Omental fat pad (tissue), 4 donors: ENCODE results near the gene ALDOB. TPM values are rescaled to one million over a fixed set of nuclear protein-coding genes. Genes with fewer than 3 reads are reported as not detected.

Experiments
- ATAC-seq: fragments of 150-250 bp; one replicate; pipeline ENCODE4 v1.9.1; 2016; ENCODE audit warnings: mild to moderate bottlenecking, moderate library complexity; ENCODE audit not compliant: low FRiP score
- DNase-seq: peaks from one replicate; pipeline ENCODE4 v3.0.0-alpha.2; 2019; ENCODE audit warnings: low spot score
- total RNA-seq, 4 donors: library from RNA; depleted of rRNA; stranded (reverse); fragments of >200 nt; gene quantifications; one replicate each; pipeline ENCODE4 v1.1.0, GENCODE V29; 2016
- TF ChIP-seq, protein P1 (sequence below), 3 donors: fragments of 450-650 bp; IDR thresholded peaks; one replicate each; pipeline ENCODE4 v1.5.1; 2016 to 2017; ENCODE audit warnings: antibody characterized with exemption in 3 of 3, mild to moderate bottlenecking in 3 of 3, moderate library complexity in 2 of 3

Gene ALDOB
- total RNA-seq, 4 donors from 2014 or later = 0.38 TPM; not detected in 3

DNA sequence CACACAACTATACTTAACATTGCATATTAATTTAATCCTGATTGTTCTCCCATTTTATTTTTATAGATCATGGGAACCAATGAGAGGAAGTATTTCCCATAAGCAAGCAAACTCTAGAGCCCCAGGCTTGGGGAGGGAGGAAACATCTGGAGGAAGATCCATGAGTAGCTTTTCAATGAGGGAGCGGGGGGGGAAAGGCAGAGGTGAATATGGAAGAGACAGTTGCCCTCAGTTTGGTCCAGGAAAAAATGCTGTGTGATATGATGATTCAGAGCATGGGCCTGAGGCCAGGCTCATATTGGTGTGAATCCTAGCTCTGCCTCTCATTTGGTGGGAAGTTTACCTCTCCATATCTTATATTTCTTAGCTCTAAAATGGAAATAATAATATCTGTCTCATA is 42.2 kb upstream of the ALDOB start:
- TF ChIP-seq, protein P1, sequence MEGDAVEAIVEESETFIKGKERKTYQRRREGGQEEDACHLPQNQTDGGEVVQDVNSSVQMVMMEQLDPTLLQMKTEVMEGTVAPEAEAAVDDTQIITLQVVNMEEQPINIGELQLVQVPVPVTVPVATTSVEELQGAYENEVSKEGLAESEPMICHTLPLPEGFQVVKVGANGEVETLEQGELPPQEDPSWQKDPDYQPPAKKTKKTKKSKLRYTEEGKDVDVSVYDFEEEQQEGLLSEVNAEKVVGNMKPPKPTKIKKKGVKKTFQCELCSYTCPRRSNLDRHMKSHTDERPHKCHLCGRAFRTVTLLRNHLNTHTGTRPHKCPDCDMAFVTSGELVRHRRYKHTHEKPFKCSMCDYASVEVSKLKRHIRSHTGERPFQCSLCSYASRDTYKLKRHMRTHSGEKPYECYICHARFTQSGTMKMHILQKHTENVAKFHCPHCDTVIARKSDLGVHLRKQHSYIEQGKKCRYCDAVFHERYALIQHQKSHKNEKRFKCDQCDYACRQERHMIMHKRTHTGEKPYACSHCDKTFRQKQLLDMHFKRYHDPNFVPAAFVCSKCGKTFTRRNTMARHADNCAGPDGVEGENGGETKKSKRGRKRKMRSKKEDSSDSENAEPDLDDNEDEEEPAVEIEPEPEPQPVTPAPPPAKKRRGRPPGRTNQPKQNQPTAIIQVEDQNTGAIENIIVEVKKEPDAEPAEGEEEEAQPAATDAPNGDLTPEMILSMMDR (IDR thresholded peaks at IDR 0.05) = no peak
- ATAC-seq = no peak
- no peak for DNase-seq

DNA sequence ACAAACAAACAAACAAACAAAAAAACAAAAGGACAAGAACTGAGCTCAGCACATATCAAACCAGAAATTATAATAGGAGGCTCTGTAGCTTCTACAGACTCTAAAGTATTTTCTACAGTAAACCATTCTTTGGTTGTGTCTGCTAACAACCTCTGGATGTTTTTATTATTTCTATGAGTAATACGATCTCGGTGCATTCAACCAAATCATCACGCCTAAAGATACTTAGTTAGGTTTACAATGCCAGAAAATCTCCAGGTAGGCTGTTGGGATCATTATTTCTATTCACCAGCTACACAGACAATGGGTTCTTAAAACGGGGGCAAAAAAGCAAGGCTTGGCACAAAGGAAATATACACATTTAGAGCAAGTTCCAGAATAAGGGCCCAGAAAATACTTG is 41.6 kb upstream of the ALDOB start:
- no peak for ATAC-seq
- TF ChIP-seq, protein P1 (IDR thresholded peaks at IDR 0.05) = no peak

DNA sequence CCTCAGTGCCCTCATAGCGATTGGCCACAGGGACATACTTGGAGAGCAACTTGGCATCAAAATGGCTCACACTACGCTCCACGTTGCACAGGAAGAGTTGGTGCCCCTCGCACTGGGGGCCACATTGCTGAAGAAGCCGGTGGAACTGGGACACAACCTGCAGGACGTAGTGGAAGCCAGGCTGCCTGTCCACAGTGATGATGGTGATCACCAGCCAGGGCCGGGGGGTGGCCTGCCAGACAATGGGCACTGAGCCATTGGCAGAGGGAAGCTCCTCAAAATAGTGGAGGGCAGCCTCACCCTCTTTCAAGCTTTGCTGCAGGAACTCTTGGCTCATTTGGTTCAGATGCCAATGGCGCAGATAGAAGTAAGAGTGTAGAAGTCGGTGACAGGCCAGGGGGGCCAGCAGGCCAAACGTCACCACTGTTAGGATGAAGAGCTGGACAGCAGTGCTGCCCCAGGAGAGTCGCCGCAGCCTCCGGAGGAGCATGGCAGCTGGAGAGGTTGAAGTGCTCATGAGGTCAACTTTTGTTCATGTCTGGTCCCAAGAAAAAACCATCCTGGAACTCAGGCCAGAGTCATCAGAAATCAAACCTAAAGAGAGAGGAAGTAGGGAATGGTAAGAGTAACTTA is 41.1 kb upstream of the ALDOB start:
- TF ChIP-seq, protein P1 (IDR thresholded peaks at IDR 0.05) = no peak
- no peak for DNase-seq
- ATAC-seq = no peak

More for the DNA sequence above, 41.6 kb upstream of the ALDOB start:
- no peak for DNase-seq

DNA sequence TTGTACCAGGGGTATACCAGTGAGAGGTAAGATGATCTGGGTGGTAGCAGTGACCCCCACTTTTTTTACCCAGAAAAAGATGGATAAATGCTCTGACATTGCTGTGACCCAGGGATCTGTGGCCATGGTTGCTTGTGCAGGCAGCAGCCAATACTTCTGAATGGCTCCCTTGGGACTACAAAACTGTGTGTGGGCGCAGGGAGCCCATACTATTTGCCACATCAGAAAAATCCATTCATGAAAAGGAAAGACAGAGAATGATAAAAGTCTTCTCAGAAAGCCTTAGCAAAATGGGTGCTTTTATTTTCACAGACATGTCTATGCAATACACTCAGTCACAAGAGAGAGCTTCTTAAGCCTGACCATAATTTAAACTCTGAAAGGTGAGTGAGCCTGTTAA is 37.3 kb upstream of the ALDOB start:
- TF ChIP-seq, protein P1 (IDR thresholded peaks at IDR 0.05) = no peak
- DNase-seq (no peak), ATAC-seq (no peak)

DNA sequence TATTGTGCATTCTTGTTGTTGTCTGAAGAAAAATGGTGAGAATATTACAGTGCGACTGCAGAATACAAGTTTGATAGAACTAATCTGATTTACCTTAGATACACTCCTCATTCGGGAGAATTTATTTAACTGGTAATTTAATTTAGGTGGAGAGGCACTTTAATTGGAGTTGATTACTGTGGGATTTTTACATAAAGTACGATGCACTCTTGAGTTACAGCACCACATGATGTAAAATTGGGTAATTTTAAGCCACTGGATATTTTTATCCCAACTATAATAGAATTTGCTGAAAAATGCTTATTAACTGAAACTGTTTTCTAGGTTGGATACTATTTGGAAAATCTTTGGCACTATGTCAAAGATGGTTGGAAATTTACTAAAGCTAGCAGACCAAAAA is 35.4 kb upstream of the ALDOB start:
- ATAC-seq = no peak
- TF ChIP-seq, protein P1 (IDR thresholded peaks at IDR 0.05) = no peak
- DNase-seq = no peak

DNA sequence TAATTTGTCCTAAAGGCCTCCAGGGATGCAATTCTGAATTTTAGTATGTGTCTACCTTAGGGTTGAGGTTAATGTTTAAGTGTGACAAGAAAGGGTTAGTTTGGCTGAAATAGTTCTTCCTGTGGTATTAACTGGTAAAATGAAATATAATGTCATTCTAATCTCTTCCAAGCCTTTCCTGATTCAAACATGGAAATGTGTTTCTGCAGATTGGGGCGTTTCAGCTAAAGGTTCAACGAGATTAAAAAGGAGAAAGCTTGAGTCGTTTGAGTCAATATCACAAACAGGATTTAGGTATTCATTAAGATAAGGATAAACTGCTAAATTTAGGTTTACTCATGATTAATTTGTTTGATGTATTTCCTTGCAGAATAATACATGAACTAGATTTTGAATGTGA is 34.4 kb upstream of the ALDOB start:
- TF ChIP-seq, protein P1 (IDR thresholded peaks at IDR 0.05) = no peak
- DNase-seq = no peak
- no peak for ATAC-seq

DNA sequence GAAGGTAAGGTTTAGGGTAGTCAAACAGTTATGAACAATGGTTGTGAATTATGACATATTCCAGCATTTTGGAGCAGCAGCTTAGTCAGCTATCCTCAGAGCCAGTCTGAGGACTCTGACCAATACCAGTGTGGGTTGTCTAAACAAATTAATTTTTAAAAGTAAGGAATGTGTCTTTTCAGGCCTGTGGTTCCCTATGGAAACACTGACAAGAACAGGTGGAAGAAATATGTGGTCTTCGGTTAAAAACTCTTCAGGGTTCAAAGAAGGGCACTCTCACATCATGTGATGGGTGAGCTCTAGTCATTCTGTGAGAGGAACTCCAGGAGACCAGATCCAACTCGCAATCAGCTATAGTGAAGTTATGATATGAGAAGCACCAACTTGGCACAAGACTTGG is 33.5 kb upstream of the ALDOB start:
- ATAC-seq (no peak), DNase-seq (no peak)
- TF ChIP-seq, protein P1 (IDR thresholded peaks at IDR 0.05) = no peak
